HepG2 (cell line): ENCODE data around the gene GRAMD1A. TPM values are rescaled to one million over a fixed set of nuclear protein-coding genes. Genes with fewer than 3 reads are reported as not detected.
A peak's percentile ranks its signal among the peaks of the same experiment; 100 is the strongest.

Experiments used
- EP300 ChIP-seq, 3 experiments: sonication (generic) in 1 of 3; formaldehyde crosslinking in 1 of 3; IDR thresholded peaks; 2 replicates each; pipeline versions ENCODE4 v1.5.1 to v1.6.1; 2011 to 2020; ENCODE audit warnings: low read depth in 2 of 3, low read length in 2 of 3, borderline replicate concordance in 1 of 3, improper control_type of control experiment in 1 of 3, mild to moderate bottlenecking in 1 of 3, missing genetic modification reagents in 1 of 3, moderate library complexity in 1 of 3
- HIVEP1 ChIP-seq: sonication (generic); formaldehyde crosslinking; IDR thresholded peaks from 2 replicates; pipeline ENCODE4 v1.4.0; 2020; ENCODE audit warnings: mild to moderate bottlenecking, missing genetic modification reagents
- HMG20B ChIP-seq: conservative IDR thresholded peaks from 2 replicates; pipeline ENCODE4 v1.6.1; 2016; ENCODE audit warnings: missing genetic modification reagents, missing compliant biosample characterization
- KDM5A ChIP-seq: fragments of 200-600 bp; sonication (generic); IDR thresholded peaks from 2 replicates; pipeline ENCODE4 v1.7.0; 2018; ENCODE audit warnings: antibody characterized with exemption, mild to moderate bottlenecking, low read length, borderline replicate concordance
- NFKBIZ ChIP-seq: IDR thresholded peaks from 2 replicates; pipeline ENCODE4 v1.6.1; 2018; ENCODE audit warnings: missing genetic modification reagents, missing compliant biosample characterization
- RFXAP ChIP-seq: sonication (generic); formaldehyde crosslinking; IDR thresholded peaks from 2 replicates; pipeline ENCODE4 v1.4.0; 2020; ENCODE audit warnings: missing genetic modification reagents, borderline replicate concordance
- SRF ChIP-seq: IDR thresholded peaks from 2 replicates; pipeline ENCODE4 v1.6.1; 2011; ENCODE audit warnings: mild to moderate bottlenecking, low read depth, low read length, moderate library complexity
- SRY ChIP-seq: sonication (generic); formaldehyde crosslinking; IDR thresholded peaks from 2 replicates; pipeline ENCODE4 v1.8.0; 2022; ENCODE audit warnings: mild to moderate bottlenecking, missing genetic modification reagents
- SYNCRIP ChIP-seq: fragments of 200-400 bp; formaldehyde crosslinking; IDR thresholded peaks from 2 replicates; pipeline ENCODE4 v1.6.1; 2018; ENCODE audit warnings: mild to moderate bottlenecking, low read depth, low read length; ENCODE audit not compliant: insufficient read depth
- ZBTB49 ChIP-seq: sonication (generic); formaldehyde crosslinking; IDR thresholded peaks from 2 replicates; pipeline ENCODE4 v1.4.0; 2020; ENCODE audit warnings: missing genetic modification reagents, borderline replicate concordance
- ZNF251 ChIP-seq: sonication (generic); formaldehyde crosslinking; IDR thresholded peaks from 2 replicates; pipeline ENCODE4 v1.9.0; 2021; ENCODE audit warnings: mild to moderate bottlenecking, missing genetic modification reagents
- ZNF280B ChIP-seq: sonication (generic); formaldehyde crosslinking; IDR thresholded peaks from 2 replicates; pipeline ENCODE4 v1.5.0; 2020; ENCODE audit warnings: missing genetic modification reagents, mild to moderate bottlenecking, borderline replicate concordance
- ZNF350 ChIP-seq: sonication (generic); formaldehyde crosslinking; IDR thresholded peaks from 2 replicates; pipeline ENCODE4 v1.4.0; 2020; ENCODE audit warnings: mild to moderate bottlenecking, low read depth, missing genetic modification reagents, borderline replicate concordance
- ZNF468 ChIP-seq: sonication (generic); formaldehyde crosslinking; IDR thresholded peaks from 2 replicates; pipeline ENCODE4 v1.8.0; 2022; ENCODE audit warnings: mild to moderate bottlenecking, moderate library complexity, missing genetic modification reagents
- ZNF609 ChIP-seq: sonication (generic); formaldehyde crosslinking; IDR thresholded peaks from 2 replicates; pipeline ENCODE4 v1.4.0; 2020; ENCODE audit warnings: mild to moderate bottlenecking, missing genetic modification reagents, borderline replicate concordance
- ZNF737 ChIP-seq: sonication (generic); formaldehyde crosslinking; IDR thresholded peaks from 2 replicates; pipeline ENCODE4 v1.5.0; 2020; ENCODE audit warnings: missing genetic modification reagents, mild to moderate bottlenecking, borderline replicate concordance
- ZSCAN20 ChIP-seq: sonication (generic); formaldehyde crosslinking; IDR thresholded peaks from 2 replicates; pipeline ENCODE4 v1.4.0; 2020; ENCODE audit warnings: missing genetic modification reagents, mild to moderate bottlenecking, borderline replicate concordance
- polyA plus RNA-seq, 8 experiments: library from polyadenylated mRNA; depleted of rRNA in 3 of 8; stranded (reverse) in 7 of 8; unstranded in 1 of 8; fragments of >200 nt; fragmentation: Illumina TruSeq in 4 of 8; extraction: Trizol in 4 of 8; gene quantifications; 2 replicates each; pipeline versions ENCODE4 v1.2.1 to v1.2.3, GENCODE V29; 2011 to 2016; ENCODE audit warnings: low read depth in 4 of 8, missing spikeins in 1 of 8, mixed read lengths in 1 of 8; ENCODE audit not compliant: insufficient read depth in 1 of 8
- total RNA-seq, 5 experiments: library from RNA; depleted of rRNA; stranded (reverse); fragments of >200 nt; fragmentation: Illumina TruSeq; extraction: Trizol; gene quantifications; 2 replicates each; pipeline ENCODE4 v1.2.3, GENCODE V29; 2016; ENCODE audit warnings: low read depth in 1 of 5

GRAMD1A gene
- total and polyA plus RNA-seq, 2 of the 13 experiments (the other 11 are each of a cell fraction or from before 2014, with no cell fraction given): 14.7 to 181 TPM

DNA sequence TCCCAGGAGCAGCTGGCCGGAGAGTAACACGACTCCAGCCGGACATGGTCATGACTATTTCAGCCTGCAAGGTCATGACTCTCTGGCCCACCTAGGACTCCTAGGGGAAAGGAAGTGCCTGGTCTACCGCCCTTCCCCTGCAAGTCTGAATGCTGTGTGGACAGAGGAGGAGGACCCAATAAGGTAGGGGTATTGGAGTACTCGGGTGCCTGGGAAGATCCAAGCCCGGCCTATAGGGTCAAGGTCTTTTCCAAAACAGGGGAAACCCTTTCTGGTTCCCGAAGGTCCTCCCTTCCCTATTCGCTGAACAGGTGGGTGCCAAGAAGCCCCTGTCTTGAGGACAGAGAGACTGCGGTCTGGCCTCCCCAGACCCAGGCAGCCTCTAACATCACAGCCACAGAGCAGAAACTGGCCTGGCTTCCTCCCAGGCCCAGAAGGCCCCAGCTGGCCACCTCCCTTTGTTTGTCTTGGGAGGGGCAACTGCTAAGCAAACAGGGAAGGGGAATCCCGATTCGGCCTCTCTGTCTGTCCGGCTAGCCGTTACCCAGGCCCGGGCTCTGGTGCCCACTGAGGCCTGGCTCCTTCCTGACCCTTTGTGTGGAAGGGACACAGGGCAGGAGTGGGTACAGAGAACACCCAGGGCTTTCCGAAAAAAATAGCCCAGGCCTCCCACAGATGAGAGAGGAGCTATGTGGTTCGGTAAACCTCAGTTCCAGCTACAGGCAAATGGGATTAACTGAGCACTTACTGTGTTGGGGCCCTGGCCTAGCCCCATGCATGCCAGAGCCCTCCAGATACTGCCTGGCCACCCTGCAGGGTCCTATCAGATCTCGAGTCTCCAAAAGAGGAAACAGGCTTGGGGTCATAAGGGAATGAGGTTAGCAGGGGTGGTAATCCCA lies 5.2 kb upstream of the GRAMD1A start (continued):
- TF ChIP-seq ZBTB49 (CRISPR knock-in tag) (no peak), ZSCAN20 (CRISPR knock-in tag) (no peak), KDM5A (no peak), ZNF737 (CRISPR knock-in tag) (no peak), EP300 (IDR thresholded peaks at IDR 0.05; ENCODE audit: low read depth in 2 of 2, low read length in 2 of 2) (peak in 1 of 2 experiments; percentile 77; a peak in 2 of 4 replicates), EP300 (CRISPR knock-in tag; IDR thresholded peaks at IDR 0.05; ENCODE audit: borderline replicate concordance) (peak; percentile 77), ZNF251 (CRISPR knock-in tag) (peak; percentile 56; the same call in 1 of the 2 replicates), ZNF609 (CRISPR knock-in tag) (peak; percentile 91; the same call in 1 of the 2 replicates), ZNF280B (CRISPR knock-in tag) (no peak), SRF (no peak), SRY (CRISPR knock-in tag) (no peak), HIVEP1 (peak; percentile 99), HMG20B (peak; percentile 85), NFKBIZ (CRISPR knock-in tag) (peak; percentile 90), ZNF468 (CRISPR knock-in tag) (no peak), ZNF350 (CRISPR knock-in tag) (no peak; the same call in 1 of the 2 replicates), RFXAP (peak; percentile 28; the same call in 1 of the 2 replicates), SYNCRIP (no peak)
